GM19324 (cell line): Measurements from ENCODE around the gene CPSF7.
"Not testable (repeated sequence)": the region's sequence is repeated elsewhere in the genome, so short reads cannot be mapped to it uniquely, and the experiment has no call there.

ENCODE experiments used
- ATAC-seq: cut with Tn5 transposase; IDR thresholded peaks from one replicate; pipeline ENCODE4 v1.9.1; 2021; ENCODE audit warnings: mild to moderate bottlenecking, moderate library complexity; ENCODE audit not compliant: unreplicated experiment, low FRiP score

Gene CPSF7

GRCh38 chr11:61442616-61443015 lies 12.8 kb upstream of the CPSF7 start:
- ATAC-seq: no peak

GRCh38 chr11:61439615-61440014 lies 9.8 kb upstream of the CPSF7 start:
- no peak for ATAC-seq

- no peak for ATAC-seq
These were observed 7.7 kb upstream of the CPSF7 start for GRCh38 chr11:61437496-61437895.

GRCh38 chr11:61430839-61431238 lies 1.1 kb upstream of the CPSF7 start:
- ATAC-seq: not testable (repeated sequence)

GRCh38 chr11:61429346-61429690 lies 457 bp downstream of the CPSF7 start:
- ATAC-seq: peak; percentile 56

- ATAC-seq: no peak
These were observed 4.2 kb downstream of the CPSF7 start for GRCh38 chr11:61425367-61426131.

- ATAC-seq: no peak
These were observed 7.5 kb downstream of the CPSF7 start for GRCh38 chr11:61422226-61422625.

- ATAC-seq: no peak
These were observed 11.6 kb downstream of the CPSF7 start for GRCh38 chr11:61418136-61418535.

GRCh38 chr11:61417670-61418069 lies 12.1 kb downstream of the CPSF7 start:
- no peak for ATAC-seq

- ATAC-seq: no peak
These were observed 12.8 kb downstream of the CPSF7 start for GRCh38 chr11:61416941-61417340.

GRCh38 chr11:61415381-61415780 lies 14.4 kb downstream of the CPSF7 start:
- ATAC-seq: no peak

GRCh38 chr11:61414547-61414946 lies 15.2 kb downstream of the CPSF7 start:
- no peak for ATAC-seq

- ATAC-seq: no peak
These were observed 16.3 kb downstream of the CPSF7 start for GRCh38 chr11:61413496-61413895.

GRCh38 chr11:61411589-61411988 lies 18.2 kb downstream of the CPSF7 start:
- no peak for ATAC-seq

GRCh38 chr11:61406991-61407728 lies 22.6 kb downstream of the CPSF7 start:
- ATAC-seq: no peak

- ATAC-seq: no peak
These were observed 23.7 kb downstream of the CPSF7 start for GRCh38 chr11:61406067-61406466.

- no peak for ATAC-seq
These were observed 25.1 kb downstream of the CPSF7 start for GRCh38 chr11:61404641-61405040.

- no peak for ATAC-seq
These were observed 25.7 kb downstream of the CPSF7 start for GRCh38 chr11:61404103-61404502.

- no peak for ATAC-seq
These were observed 26.1 kb downstream of the CPSF7 start for GRCh38 chr11:61403658-61404057.

- no peak for ATAC-seq
These were observed 28.2 kb downstream of the CPSF7 start for GRCh38 chr11:61401573-61401972.

- no peak for ATAC-seq
These were observed 28.6 kb downstream of the CPSF7 start for GRCh38 chr11:61401173-61401572.

GRCh38 chr11:61392981-61393595 lies 36.7 kb downstream of the CPSF7 start:
- ATAC-seq: no peak
